ENCODE measurements around the gene ITGB1. TPM values are rescaled to one million over a fixed set of nuclear protein-coding genes. Genes with fewer than 3 reads are reported as not detected.

Gene ITGB1
- total RNA-seq, 1 experiment from 2014 or later: 650 TPM

DNA sequence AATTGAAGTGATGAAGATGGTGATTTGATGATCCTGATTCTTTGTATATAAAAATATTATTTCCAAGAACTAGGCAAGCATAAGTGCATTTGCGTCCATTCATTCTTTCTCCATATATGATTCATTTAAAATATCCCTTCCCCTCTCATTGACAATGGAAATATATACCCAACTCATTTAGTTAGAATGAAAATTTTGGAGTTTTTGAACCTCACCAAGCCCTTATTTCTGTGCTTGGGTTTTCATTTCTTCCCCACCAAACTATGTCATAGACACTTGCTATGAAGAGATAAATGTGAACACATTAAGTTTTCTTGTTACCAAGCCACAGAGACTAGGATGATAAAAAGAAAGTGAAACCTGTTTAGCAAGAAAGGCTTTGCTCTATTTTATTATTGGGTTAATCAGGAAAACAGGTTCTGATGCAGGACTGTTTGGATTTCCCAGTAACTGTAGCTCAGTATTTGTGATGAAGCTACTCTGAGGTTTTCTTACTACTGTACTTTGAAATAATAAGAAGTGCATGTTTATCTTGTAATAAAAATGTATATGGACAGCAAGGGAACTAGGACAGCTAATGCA is 68.3 kb downstream of the ITGB1 start:
- no peak for DNase-seq (ENCODE audit: low spot score)

DNA sequence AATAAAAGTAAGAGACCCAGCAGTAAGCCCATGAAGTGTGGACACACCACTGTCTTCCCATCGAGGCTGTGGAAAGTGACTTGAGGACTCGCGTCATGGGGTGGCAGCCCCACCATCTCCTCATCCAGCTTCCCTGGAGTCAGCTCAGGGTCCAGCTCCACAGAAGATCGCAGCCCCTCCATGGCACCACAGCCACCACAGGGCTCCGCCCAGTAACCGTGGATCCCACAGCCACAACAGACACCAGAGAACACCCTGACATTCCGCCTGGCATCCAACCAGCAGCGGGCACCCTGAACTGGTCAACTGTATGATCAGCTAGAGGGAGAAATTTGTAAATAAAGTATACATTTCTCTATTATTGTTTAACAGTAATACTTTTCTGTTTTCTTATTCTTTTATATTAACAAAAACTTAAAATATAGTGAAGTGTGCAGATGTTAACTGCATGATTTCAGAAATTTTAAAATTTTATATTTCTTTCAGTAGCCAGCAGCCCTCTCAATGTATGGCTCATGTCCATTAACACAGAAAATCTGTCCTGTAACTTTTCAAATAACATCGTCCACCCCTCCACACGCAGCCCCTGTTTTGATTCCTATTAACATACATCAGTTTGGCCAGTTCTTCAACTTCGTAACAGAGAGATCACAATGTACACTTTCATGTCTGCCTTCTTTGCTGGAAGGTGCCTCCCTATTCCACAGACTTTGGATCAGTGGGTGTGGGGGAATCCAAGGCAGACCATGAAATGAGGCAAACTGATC is 69.7 kb downstream of the ITGB1 start:
- no peak for DNase-seq (ENCODE audit: low spot score)

DNA sequence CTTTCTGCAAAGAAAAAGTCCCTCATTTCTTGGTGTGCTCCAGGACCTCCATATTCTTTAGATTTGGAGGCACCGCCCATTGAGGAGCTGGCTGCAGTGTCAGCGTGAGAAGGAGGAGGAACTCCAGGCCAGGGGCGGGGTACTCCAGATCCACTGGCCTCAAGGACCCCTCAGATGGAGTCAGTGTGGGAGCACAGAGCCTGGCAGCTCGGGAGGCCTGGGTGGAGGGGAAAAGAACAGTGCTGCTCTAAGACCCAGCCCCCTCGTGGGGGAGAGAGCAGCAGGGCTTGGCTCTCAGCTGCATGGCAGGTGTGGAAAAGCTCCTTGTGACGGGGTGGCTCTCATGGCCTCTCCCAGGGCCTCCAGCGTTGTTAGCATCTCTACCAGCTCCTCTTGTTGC is 70.5 kb downstream of the ITGB1 start:
- DNase-seq (ENCODE audit: low spot score): no peak

DNA sequence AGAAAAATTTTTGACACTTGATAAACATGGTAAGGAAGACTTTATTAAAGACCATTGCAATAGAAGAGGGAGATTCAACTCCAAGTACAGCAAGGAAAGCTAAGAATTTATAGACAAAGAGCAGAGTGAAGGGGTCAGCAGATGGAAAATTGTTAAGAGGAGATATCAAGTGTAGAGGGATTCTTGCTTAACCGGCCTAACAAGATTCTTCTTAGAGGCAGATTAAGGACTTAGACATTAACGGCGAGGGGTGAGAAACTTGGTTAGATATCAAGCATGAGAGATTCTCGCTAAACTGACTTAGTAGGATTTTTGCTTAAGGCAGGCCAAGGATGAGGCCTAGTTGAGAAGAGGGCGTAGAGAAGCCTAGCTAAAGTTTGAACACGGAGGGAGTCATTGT is 76.0 kb downstream of the ITGB1 start:
- DNase-seq (ENCODE audit: low spot score): no peak

DNA sequence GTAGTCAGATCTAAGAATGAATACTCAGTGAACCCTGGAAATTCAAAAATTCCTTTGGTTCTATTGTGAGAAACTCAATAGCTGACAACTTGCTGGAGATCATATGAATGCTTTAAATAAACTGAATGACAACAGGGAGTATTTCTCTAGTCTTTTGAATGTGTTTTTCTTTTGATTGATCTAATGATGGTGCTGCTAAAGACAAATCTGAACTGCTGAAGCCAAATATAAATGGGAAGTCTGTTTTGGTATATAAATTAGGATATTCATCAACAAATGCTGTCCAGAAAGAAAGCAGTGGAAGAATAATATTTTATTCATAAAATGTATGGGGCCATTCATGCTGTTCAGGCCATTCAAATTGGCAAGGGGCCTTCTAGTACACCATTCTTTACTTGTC is 79.4 kb downstream of the ITGB1 start:
- DNase-seq (ENCODE audit: low spot score): no peak

DNA sequence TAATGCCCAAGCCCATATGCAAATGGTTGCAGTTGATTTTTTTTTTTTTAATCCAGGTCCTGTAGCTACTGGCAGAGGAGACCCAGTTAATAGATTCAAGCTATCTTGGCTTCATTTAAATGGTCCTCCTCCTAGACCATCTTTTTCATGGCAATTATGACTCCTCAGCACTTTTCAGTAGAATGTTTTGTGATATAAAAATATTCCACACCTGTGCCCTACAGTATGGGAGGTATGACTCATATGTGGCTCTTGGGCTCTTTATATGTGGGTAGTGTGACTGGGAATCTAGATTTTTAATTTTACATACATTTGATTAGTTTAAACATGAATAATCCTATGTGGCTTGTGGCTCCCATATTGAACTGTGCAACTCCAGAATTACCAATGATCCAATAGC is 80.1 kb downstream of the ITGB1 start:
- DNase-seq (ENCODE audit: low spot score): no peak

DNA sequence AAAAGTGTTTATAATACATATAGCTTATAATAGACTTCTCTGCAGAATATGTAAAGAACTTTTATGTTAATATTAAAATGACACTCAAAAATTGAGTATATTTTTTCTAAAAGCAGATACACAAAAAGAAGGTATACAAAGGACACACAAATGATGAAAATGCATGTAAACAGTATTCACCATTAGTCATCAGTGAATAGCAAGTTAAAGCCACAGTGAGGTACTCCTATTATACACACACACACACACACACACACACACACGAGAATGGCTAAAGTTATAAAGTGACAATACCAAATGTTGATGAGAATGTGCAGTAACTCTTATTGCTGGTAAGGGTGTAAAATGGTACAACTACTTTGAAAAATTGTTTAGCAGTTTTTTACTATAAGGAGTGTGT is 92.9 kb downstream of the ITGB1 start:
- no peak for DNase-seq (ENCODE audit: low spot score)

DNA sequence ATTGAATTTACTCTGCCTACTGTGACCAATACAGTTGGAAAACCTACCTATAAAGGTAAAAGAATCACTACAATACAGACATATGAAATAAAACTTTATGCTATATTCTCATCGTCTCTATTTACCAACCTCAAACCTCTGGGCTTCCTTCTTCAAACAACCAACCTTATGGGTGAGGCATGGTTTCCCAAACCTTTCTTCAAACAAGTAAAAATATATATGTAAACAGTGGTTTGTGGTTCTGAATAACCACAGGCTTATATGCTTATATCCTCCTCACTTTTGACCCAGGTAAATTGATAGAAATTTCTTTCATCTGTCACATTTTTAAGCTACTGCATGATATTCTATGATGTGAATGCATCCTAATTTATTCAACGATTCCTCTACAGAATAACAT is 103.6 kb downstream of the ITGB1 start:
- no peak for DNase-seq (ENCODE audit: low spot score)

DNA sequence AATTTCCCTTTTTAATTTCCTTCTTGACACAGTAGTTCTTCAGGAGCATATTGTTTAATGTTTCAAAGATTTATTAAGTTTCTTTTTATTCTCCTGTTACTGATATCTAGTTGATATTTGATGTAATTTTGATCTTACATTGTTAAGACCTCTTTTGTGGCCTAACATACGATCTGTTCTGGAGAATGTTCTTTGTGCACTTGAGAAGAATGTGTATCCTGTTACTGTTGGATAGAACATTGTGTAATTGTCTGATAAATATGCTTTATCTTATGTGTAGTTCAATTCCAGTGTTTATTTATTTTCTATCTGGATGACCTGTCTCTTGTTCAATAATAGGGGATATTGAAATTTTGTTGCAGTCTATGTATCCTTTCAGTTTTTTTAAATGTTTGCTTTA is 106.7 kb downstream of the ITGB1 start:
- no peak for DNase-seq (ENCODE audit: low spot score)

All from H4 (cell line).